ENCODE data around the gene AUP1.
A peak's percentile ranks its signal among the peaks of the same experiment; 100 is the strongest.

AUP1 gene

DNA sequence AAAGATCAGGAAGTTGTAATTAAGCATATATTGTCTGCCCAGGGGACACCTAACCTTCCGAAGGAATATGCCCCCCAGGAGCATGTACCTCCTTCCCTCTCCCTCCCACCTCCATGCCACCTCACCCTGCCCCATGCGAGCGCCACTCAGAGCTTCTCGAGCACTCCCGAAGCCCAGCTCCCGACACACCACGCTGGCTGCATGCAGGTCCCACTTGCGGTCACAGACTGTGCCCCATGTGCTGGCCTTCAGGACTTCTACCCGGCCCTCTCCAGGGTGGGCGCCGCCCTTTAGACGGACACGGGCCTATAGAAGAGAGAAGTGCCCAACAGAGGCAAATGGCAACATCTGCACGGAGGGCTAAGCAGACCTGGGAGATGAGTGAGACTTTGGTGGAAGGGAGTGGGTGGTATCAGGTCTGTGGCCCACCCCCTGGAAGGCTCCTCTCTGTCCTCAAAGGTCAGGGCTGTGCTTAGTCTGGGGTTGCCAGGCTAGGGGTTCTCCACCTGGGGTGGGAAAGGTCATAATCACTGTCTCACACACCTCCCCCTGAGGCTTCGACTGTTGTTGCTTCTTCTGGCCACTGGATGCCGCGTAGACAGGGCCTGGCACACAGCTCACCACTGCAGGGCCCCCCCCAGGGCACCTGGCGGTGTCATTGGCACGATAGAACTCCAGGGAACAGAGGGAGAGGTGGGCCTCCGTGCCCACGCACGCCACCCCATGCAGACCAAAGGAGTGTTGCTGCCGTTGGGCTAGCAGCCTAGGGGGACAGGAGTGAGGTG is 6.9 kb upstream of the AUP1 start:
- no peak for DNase-seq (ENCODE audit: low read depth in 2 of 2)

DNA sequence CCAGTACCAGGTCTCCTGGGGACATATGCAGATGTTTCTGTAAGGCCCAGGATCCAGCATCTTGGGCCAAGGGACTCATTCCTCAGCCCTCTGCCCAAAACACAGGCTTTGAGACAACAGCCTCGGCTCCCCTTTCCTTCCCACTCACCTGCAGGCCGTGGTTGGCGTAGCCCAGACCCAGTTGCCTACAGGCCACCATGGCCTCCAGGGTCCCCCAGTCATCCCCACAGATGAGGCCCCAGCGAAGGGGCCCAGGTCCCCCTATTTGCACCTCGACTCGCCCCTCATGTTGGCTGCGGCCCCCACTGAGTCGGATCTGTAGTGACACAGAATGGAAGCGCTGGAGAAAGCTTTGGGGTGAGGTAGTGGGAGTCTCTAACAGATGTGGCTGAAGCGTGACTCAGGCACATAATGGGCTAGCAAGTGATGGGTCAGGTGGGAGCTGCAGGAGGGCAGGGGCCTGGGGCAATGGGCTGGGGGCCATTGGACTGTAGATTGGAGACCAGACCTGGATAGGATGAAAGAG is 6.0 kb upstream of the AUP1 start:
- no peak for DNase-seq (ENCODE audit: low read depth in 2 of 2)

DNA sequence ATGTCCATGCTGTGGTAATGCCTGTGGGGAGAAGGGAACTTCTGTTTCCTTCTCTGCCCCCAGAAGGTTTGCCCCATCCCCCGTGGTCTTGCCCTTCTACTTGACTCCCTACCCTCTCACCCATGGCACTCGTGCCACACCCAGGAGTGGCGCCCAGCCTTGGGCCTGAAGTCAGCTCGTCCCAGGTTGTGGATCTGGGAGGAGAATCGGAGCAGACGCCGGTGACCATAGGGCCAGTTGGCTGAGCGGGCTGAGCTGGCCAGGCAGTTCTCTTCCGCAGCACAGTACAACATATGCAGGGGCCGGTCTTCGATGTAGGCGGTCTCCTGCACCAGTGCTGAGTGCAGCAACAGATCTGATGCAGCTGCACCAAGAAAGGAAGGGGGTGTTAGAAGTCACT is 4.9 kb upstream of the AUP1 start:
- DNase-seq (ENCODE audit: low read depth in 2 of 2) = no peak

DNA sequence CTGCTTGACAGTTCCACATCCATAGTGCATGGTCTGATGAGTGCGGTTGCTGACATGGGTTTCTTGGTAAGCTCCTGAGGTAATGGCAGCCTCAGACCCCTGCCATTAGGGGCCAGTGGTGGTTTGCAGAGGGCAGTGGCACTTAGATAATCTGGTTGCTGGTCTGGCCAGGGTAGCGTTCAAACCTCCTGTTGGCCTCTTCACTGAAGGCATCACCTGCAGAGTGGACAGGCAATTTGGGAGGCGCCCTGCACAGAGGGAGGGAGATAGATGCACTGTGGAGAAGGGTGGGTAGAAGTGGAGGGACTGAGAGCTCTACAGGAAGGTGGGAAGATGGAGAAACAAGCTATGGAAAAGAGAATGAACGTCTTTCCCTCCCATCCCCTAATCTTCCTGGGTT is 4.0 kb upstream of the AUP1 start:
- DNase-seq (ENCODE audit: low read depth in 2 of 2) = no peak

DNA sequence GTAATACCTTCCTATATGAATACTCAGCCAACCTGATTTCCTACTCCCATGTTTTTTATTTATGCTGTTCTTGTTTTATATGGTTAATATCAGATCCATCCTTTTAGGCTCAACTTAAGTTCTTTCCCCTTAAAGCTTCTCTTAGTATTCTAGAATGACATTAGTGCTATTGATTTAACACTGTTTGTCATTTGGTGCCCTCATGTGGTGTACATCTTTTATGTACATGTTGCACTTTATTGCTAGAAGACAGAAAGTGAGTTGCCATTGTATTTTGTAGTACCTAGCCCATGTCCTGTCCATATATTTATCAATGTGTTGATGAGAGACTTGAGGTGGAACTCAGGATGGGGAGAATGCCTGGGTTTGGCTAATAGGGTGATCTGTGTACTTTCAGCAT is 2.7 kb upstream of the AUP1 start:
- DNase-seq (ENCODE audit: low read depth in 2 of 2) = no peak

DNA sequence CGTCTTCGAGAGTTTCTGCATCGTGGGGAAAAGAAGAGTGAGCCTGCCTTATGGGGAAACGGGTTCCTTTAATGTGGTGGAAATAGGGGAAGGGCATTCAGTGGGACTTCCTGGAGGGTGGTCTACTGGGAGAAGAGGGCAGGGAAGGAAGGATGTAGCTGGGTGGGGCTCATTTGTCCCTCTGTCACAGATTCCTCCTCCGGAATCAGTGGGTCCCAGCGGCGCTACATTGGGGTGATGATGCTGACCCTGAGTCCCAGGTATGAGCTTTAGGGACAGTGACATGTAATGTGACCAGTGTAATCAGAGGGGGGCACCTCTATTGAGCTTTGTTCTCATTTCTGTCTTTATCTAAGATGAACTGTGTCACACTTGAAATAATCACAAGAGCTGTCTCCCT is 2.2 kb upstream of the AUP1 start:
- DNase-seq (ENCODE audit: low read depth in 2 of 2) = no peak

DNA sequence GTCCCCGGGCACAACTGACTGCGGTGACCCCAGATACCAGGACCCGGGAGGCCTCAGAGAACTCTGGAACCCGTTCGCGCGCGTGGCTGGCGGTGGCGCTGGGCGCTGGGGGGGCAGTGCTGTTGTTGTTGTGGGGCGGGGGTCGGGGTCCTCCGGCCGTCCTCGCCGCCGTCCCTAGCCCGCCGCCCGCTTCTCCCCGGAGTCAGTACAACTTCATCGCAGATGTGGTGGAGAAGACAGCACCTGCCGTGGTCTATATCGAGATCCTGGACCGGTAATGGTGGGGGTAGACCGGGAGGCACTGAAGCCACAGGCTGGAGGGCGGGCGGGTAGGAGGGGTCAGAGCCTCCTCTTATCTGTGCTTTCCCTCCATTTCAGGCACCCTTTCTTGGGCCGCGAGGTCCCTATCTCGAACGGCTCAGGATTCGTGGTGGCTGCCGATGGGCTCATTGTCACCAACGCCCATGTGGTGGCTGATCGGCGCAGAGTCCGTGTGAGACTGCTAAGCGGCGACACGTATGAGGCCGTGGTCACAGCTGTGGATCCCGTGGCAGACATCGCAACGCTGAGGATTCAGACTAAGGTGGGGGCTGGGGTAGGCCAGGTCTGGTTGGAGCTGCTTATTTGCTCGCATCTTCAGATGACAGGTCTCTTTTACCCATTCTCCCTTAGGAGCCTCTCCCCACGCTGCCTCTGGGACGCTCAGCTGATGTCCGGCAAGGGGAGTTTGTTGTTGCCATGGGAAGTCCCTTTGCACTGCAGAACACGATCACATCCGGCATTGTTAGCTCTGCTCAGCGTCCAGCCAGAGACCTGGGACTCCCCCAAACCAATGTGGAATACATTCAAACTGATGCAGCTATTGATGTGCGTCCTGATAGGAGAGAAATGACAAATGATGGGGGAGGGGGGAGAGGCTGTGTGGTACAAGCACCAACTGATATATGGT is 1.0 kb upstream of the AUP1 start:
- no peak for DNase-seq (ENCODE audit: low read depth in 2 of 2)

DNA sequence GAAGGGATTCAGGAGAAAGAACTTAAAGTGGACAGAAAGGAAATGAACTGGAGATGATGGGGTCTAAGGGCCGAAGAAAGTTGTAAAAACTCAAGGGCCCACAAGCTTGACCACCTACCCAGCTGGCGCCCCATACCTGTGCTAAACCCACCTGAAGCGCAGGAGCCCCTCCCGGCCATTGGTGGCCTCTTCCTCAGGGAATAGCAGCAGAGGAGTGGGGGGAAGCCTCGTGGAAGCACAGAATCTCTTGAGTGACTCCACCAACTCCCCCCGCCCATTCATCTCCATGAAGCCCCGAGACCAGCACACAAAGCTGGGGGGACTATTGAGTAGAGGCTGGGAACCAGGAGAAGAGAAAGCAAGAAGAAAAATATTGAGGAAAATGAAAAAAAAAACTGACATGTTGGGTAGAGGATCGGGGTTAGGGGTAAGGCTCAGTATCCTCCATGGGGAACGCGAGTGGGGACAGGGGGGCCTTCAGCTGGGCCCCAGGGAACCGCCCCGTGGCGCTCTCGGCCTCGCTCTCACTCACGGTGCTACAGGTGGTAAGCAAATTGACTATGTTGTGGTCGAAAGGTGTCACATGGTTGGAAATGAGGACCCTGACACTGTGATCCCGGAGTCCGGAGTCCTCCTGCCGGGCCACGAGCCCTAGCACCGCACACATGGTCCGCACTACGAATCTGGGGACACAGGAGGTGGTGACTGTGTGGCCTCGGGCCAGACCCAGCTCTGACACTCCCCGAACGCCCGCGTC is 728 bp downstream of the AUP1 start:
- no peak for DNase-seq (ENCODE audit: low read depth in 2 of 2)

DNA sequence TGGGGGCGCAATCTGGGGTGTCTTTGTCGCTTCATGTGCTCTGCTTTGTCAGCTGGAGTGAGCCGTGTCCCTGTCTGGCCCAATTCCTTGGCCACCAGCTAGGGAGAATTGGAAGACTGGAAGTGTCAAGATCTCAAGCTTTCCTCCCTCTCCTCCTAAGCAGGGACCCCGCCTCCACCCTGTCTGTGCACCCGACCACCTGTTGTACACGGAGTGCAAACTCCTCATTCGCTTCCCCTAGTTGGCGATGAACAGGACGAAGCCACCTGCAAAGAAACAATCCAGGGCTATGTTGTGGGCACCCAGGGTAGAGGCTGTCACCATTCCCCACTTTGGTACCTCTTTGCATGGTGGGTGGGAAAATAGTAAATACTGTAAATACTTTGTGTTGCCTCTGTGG is 1.8 kb downstream of the AUP1 start:
- no peak for DNase-seq (ENCODE audit: low read depth in 2 of 2)

DNA sequence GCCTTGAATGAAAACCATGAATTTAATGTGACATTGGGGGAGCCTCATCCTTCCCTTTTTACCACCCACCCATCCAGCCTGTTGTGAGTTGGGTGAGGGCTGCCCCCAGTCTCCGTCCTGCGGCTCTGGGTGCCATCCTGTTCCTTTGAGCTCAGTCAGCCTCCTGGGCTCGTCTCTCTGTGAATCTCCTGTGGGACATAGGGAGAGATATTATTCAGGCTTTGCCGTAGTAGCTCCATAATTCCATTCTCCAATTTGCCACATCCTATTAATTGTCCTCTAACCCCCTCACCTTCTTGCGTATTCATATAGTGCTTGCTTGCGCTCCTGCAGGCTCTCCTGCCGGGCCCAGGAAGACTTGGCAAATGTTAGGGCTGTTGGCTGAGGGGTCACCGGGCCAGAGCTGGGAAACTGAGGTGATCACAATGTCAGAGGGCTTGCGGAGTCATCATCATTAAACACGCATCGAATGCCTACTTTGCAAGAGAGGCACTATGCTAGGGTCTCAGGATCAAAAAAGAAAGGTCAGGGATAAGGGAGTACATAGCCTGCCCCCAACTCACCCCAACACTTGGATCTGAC is 2.8 kb downstream of the AUP1 start:
- no peak for DNase-seq (ENCODE audit: low read depth in 2 of 2)

DNA sequence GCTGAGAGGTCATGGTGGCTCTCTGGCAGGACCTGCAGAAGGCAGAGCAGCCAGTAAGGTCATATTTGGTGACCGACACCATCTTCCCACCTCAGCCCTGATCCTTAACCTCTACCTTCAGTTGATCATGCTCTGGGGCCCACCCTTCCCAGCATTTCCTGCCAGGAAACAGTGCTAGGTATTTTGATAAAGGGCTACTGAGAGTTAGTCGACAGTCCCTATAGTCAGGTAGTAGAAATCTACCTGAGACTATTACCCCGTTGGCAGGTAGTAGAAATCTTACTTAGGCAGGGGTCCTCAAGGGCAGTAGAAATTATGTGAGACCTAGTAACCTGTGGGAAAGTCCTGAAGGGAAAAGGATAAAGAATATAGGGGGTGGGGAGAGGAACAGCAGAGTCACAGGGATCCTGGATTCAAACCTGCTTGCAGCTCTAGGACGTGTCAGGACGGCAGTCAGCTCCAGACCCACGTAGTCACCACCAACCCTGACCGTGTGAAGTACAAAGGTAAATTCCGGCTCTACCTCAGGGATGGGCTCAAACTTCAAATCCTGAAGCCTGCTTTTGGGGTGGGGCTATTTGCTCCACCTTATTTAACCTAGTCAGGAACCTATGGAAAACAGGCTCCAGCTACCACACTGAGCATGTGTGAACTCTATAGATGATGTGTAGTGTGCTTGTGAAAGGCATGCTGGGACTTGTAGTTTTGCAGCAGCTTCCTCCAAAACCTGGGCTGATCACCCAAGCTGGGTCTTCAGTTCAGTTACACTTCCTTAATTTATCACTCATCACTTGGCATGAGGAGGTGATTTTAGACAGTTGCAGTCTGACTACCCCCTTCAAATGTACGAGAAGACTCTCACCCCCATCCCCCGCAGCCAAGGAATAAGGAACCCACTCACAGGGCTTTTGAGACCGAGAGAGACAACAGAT is 3.5 kb downstream of the AUP1 start, which contains the start of gene DQX1:
Gene DQX1, minus strand, starts transcription at position 515 of the 932 bp plus-strand sequence. Its CDS starts 502 bp downstream, at position 13.
- no peak for DNase-seq (ENCODE audit: low read depth in 2 of 2)

DNA sequence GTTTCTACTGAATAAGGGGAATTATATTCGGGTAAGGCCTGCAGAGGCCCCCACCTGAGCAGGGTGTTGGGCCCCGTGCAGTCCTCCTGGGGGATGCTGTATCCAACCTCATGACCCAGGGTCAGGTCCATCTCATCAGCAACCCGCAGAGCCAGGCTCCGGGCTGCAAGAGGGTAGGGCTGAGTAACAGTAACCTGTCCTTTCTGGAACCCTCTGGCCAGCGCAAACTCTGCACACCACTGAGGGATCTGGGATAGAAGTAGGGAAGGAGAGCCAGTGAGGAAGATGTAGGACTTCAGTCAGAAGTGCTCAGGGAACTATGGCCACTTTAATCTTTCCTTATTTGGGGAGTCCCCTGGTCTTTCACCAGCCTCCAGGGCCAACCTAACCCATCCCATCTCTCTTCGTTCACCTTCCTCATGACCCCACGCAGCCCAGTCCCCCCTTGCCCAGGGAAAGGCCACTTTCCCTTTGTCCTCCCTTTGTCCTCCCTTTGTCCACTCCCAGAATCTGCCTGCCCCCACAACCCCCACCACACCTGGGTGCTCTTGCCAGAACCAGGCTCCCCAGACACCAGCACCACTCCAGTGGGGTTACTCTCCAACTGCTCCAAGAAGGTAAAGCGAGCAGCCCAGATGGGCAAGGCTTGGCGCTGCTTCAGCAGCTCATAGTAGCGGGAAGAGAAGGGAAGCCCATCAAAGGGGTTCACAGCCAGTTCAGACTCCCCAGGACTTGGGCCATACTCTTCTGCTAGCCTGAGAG is 4.4 kb downstream of the AUP1 start:
- DNase-seq (ENCODE audit: low read depth in 2 of 2) = no peak

DNA sequence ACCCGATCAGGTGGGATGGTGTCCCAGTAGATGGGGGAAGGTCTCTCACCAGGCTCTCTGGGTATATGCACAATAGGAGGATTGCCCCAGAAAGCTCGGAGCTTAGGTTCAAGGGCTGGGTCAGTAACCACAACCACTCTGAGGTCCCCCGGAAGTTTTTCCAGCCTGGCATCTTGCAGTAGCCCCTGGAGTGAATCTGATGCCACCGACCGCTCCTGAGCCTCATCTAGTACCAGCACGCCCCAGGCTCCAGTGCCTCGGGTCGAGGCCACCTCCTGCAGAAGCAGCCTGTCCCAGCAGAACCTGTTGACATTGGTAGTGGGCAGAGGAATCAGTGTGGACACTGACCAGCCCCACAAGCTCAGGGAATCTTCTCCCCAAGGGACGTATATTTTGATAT is 5.5 kb downstream of the AUP1 start:
- DNase-seq (ENCODE audit: low read depth in 2 of 2) = no peak

DNA sequence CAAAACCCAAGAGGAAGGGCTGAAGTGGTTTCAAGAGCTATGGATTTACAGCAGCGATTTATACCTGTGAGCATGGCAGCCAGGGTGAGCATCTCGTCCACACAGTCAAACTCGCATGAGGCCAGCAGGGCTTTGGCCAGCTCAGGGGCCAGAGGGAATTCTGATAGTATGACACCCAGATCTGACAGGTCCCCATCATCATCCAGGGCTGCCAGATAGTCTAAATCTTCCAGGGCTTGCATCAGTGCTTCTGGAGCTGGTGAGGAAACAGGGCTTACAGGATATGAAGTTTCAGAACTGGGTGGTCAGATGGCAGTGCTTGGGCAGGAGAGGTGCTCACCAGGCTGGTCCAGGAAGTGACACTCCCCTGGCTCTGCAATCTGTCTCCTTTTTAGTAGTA is 7.0 kb downstream of the AUP1 start:
- DNase-seq (ENCODE audit: low read depth in 2 of 2) = no peak

DNA sequence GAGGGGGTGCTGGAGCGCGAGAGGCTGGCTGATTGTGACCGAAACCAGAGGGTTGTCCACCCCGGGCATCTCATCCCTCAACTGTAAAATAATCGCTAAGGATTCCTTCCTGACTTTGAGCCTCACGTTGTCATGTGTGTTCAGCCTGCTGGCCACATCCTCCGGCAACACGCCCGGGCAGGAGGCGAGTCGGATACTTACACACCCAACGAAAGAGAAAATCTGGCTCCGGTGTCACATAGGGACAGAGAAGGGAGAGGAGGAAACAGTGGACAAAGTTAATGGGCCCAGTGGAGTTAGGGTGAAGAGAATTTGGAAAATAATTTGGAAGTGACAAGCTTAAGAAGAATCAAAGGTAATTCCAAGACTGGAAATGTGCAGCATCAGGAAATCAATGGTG is 12.9 kb downstream of the AUP1 start:
- no peak for DNase-seq (ENCODE audit: low read depth in 2 of 2)

DNA sequence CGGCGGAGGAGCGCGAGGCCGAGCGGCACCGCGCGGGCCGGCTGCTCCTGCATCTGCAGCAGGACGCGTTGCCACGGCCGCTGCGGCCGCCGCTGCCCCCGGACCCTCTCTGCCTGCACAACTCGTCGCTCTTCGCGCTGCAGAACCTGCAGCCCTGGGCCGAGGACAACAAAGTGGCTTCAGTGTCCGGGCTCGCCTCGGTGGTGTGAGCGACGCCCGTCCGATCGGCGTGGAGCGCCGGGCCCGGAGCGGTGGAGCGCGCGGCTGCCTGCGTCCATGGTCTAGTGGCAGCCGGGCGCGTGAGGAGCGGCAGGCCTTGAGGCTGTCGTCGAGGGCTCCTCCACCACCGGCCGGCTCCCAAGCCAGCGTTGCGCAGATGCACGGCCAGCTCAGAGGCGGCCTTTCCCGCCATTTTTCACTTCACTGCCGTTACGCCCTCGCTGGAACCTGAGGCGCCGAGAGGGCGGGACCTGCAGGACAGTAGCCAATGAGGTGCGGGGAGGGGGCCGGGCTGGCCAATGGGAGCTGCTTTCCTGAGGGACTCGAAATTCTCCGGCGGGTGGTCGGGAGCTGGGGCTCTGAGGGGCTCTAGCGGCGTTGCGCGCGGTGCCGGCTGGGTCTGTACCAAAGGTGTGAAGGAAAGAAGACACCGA is 13.4 kb downstream of the AUP1 start:
- DNase-seq (ENCODE audit: low read depth in 2 of 2) = peak; percentile 46 to 74

DNA sequence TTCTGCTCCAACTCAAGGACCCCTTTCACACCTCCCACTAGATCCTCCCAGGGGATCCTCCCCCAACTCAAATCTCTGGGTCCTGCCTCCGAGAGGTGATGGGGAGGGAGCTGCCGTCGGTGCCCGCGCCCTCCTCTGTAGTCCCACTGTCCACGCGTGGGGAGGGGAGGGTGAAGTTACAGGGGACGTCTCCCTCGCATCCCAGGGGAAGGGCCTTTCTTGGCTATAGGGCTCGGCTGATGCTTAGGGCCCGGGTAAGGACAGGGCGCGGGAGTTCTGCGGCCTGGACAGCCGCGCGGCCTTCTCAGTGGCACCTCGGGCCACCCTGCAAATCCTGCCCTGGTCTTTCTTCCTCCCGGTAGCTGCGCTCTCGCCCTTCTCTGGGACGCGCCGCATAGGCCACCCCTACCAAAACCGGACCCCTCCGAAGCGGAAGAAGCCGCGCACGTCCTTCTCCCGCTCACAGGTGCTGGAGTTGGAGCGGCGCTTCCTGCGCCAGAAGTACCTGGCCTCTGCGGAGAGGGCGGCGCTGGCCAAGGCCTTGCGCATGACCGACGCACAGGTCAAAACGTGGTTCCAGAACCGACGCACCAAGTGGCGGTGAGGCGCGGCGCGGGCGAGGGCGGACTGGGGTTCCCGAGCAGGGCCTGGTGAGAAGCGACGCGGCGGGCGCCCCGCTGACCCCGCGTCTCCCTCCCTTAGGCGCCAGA is 14.1 kb downstream of the AUP1 start:
- DNase-seq (ENCODE audit: low read depth in 2 of 2) = no peak

Measured in stimulated activated CD4-positive, alpha-beta T cell treated with anti-CD3 and anti-CD28 coated beads, Interleukin-1b, Interleukin-23, amount 100 ng/mL, for 1 hour (primary cell).